Parathyroid adenoma (tissue), 2 donors: Measurements from ENCODE around the gene USP43.

Experiments
- H2AFZ ChIP-seq: fragments of 300-600 bp; sonication (generic); one replicate; pipeline ENCODE4 v1.7.0; 2017; ENCODE audit warnings: antibody characterized with exemption, mild to moderate bottlenecking
- H3K27ac ChIP-seq: fragments of 300-600 bp; sonication (generic); one replicate; pipeline ENCODE4 v1.7.0; 2017
- H3K27me3 ChIP-seq: fragments of 300-600 bp; sonication (generic); one replicate; pipeline ENCODE4 v1.7.0; 2017; ENCODE audit warnings: low read length; ENCODE audit not compliant: control insufficient read depth, insufficient read depth
- H3K36me3 ChIP-seq: fragments of 300-600 bp; sonication (generic); one replicate; pipeline ENCODE4 v1.7.0; 2017; ENCODE audit warnings: low read length; ENCODE audit not compliant: control insufficient read depth, insufficient read depth
- H3K4me1 ChIP-seq: fragments of 300-600 bp; sonication (generic); one replicate; pipeline ENCODE4 v1.7.0; 2017; ENCODE audit warnings: control low read depth
- H3K4me2 ChIP-seq: fragments of 300-600 bp; sonication (generic); one replicate; pipeline ENCODE4 v1.7.0; 2017; ENCODE audit warnings: low read length
- H3K4me3 ChIP-seq: fragments of 300-600 bp; sonication (generic); one replicate; pipeline ENCODE4 v1.7.0; 2017; ENCODE audit warnings: low read depth, low read length
- H3K79me2 ChIP-seq: fragments of 300-600 bp; sonication (generic); one replicate; pipeline ENCODE4 v1.7.0; 2017; ENCODE audit warnings: control low read depth
- H3K9ac ChIP-seq: fragments of 300-600 bp; sonication (generic); one replicate; pipeline ENCODE4 v1.7.0; 2017; ENCODE audit warnings: mild to moderate bottlenecking
- H3K9me3 ChIP-seq: fragments of 300-600 bp; sonication (generic); one replicate; pipeline ENCODE4 v1.7.0; 2017; ENCODE audit warnings: low read length; ENCODE audit not compliant: control insufficient read depth
- CTCF ChIP-seq: fragments of 300-600 bp; sonication (generic); IDR thresholded peaks from one replicate; pipeline ENCODE4 v1.7.0; 2017; ENCODE audit warnings: antibody characterized with exemption, mild to moderate bottlenecking
- donor health status: primary hyperparathyroidism.

USP43 gene

GRCh38 chr17:9772658-9773057 lies 127.3 kb downstream of the USP43 start:
- Histone ChIP-seq H3K4me3 (no peak overlapping the region), H3K27ac (no peak overlapping the region), H3K4me2 (no peak overlapping the region), H3K4me1 (no peaks in the 10 kb centered on the region), H3K27me3 (no peaks in the 10 kb centered on the region), H3K36me3 (no peaks in the 10 kb centered on the region), H3K9ac (no peak overlapping the region), H3K9me3 (no peaks in the 10 kb centered on the region), H2AFZ (no peak overlapping the region), H3K79me2 (no peaks in the 10 kb centered on the region)
- TF ChIP-seq CTCF, result no peak

GRCh38 chr17:9776911-9777310 lies 131.6 kb downstream of the USP43 start:
- H3K36me3 ChIP-seq, result no peaks in the 10 kb centered on the region
- H3K9ac ChIP-seq, result no peak overlapping the region
- H3K27me3 ChIP-seq, result no peaks in the 10 kb centered on the region
- no peaks in the 10 kb centered on the region for H3K4me1 ChIP-seq
- no peak overlapping the region for H3K27ac ChIP-seq
- TF ChIP-seq CTCF, result no peak
- no peaks in the 10 kb centered on the region for H3K79me2 ChIP-seq
- no peak overlapping the region for H2AFZ ChIP-seq
- no peak overlapping the region for H3K4me3 ChIP-seq
- H3K4me2 ChIP-seq, result no peak overlapping the region
- no peaks in the 10 kb centered on the region for H3K9me3 ChIP-seq
